BJ (cell line): ENCODE measurements around the gene ENOX2. TPM values are rescaled to one million over a fixed set of nuclear protein-coding genes. Genes with fewer than 3 reads are reported as not detected.
"Not testable (repeated sequence)": the region's sequence is repeated elsewhere in the genome, so short reads cannot be mapped to it uniquely, and the experiment has no call there.

Source experiments
- CTCF ChIA-PET: fragments of 350-600 bp; formaldehyde crosslinking; extraction: SDS; loops from one replicate; lab custom pipeline; 2021; ENCODE audit warnings: antibody characterized with exemption, inconsistent platforms; lab: Yijun Ruan, JAX
- POLR2A ChIA-PET: fragments of 300-600 bp; sonication (Branson Sonifier 250); formaldehyde crosslinking; extraction: SDS; loops from one replicate; lab custom pipeline; 2021; ENCODE audit warnings: antibody characterized with exemption; lab: Charles Lee
- DNase-seq: peaks from one replicate; pipeline ENCODE4 v3.0.0-alpha.2; 2011; ENCODE audit warnings: low read depth
- H3K27me3 ChIP-seq: 2 replicates; pipeline ENCODE4 v1.6.0; 2011; ENCODE audit warnings: low read length; ENCODE audit not compliant: control insufficient read depth, insufficient read depth
- H3K36me3 ChIP-seq: 2 replicates; pipeline ENCODE4 v1.5.1; 2011; ENCODE audit warnings: low read length; ENCODE audit not compliant: control insufficient read depth, insufficient read depth
- H3K4me3 ChIP-seq: 2 replicates; pipeline ENCODE4 v1.5.1; 2011; ENCODE audit warnings: low read depth, mild to moderate bottlenecking, control low read depth, low read length
- CTCF ChIP-seq: IDR thresholded peaks from 2 replicates; pipeline ENCODE4 v1.5.1; 2011; ENCODE audit warnings: low read depth, mild to moderate bottlenecking, control low read depth, inconsistent platforms, low read length, moderate library complexity; ENCODE audit not compliant: insufficient read depth
- polyA plus RNA-seq: library from polyadenylated mRNA; depleted of rRNA; stranded (reverse); fragments of >200 nt; gene quantifications from 2 replicates; pipeline ENCODE4 v1.2.3, GENCODE V29; 2011

Gene ENOX2
- polyA plus RNA-seq, 1 experiment = 17.5 TPM

GRCh38 chrX:130793975-130794374 is 109.0 kb downstream of the ENOX2 start:
- ChIA-PET POLR2A (no interaction called here), CTCF (no interaction called here)
- no peak for TF ChIP-seq CTCF
- H3K4me3 ChIP-seq = no peak overlapping the region
- no peaks in the 10 kb centered on the region for H3K27me3 ChIP-seq
- no peak for DNase-seq
- no peaks in the 10 kb centered on the region for H3K36me3 ChIP-seq

GRCh38 chrX:130791870-130792269 is 111.1 kb downstream of the ENOX2 start:
- DNase-seq, H3K36me3 ChIP-seq, CTCF ChIA-PET, POLR2A ChIA-PET, H3K4me3 ChIP-seq, H3K27me3 ChIP-seq: not testable (repeated sequence)

- CTCF ChIA-PET = no interaction called here
- no peak for TF ChIP-seq CTCF
- POLR2A ChIA-PET = no interaction called here
- Histone ChIP-seq H3K36me3 (no peaks in the 10 kb centered on the region), H3K27me3 (no peaks in the 10 kb centered on the region), H3K4me3 (no peak overlapping the region)
- no peak for DNase-seq
Measured at GRCh38 chrX:130789793-130790192, 113.2 kb downstream of the ENOX2 start.

GRCh38 chrX:130788786-130789581 is 114.0 kb downstream of the ENOX2 start:
- no peaks in the 10 kb centered on the region for H3K27me3 ChIP-seq
- H3K36me3 ChIP-seq = no peaks in the 10 kb centered on the region
- ChIA-PET POLR2A (no interaction called here), CTCF (interaction anchor here (0.7 kb wide), 1 partner anchor 92 kb away, joined by 4 read pairs; no protein-coding TSS in a partner anchor)
- no peak for TF ChIP-seq CTCF
- DNase-seq = no peak
- H3K4me3 ChIP-seq = no peak overlapping the region

- DNase-seq = no peak
- no peak for TF ChIP-seq CTCF
- ChIA-PET POLR2A (no interaction called here), CTCF (no interaction called here)
- Histone ChIP-seq H3K4me3 (no peak overlapping the region), H3K36me3 (no peaks in the 10 kb centered on the region), H3K27me3 (no peaks in the 10 kb centered on the region)
Measured at GRCh38 chrX:130786030-130786429, 117.0 kb downstream of the ENOX2 start.

GRCh38 chrX:130778773-130779172 is 124.2 kb downstream of the ENOX2 start:
- no peak for TF ChIP-seq CTCF
- no peaks in the 10 kb centered on the region for H3K36me3 ChIP-seq
- CTCF ChIA-PET = no interaction called here
- POLR2A ChIA-PET = no interaction called here
- H3K4me3 ChIP-seq = no peak overlapping the region
- DNase-seq = no peak
- H3K27me3 ChIP-seq = no peaks in the 10 kb centered on the region
